ENCODE measurements around the gene SLC5A5. TPM values are rescaled to one million over a fixed set of nuclear protein-coding genes. Genes with fewer than 3 reads are reported as not detected.
"Not testable (repeated sequence)": the region's sequence is repeated elsewhere in the genome, so short reads cannot be mapped to it uniquely, and the experiment has no call there.

The SLC5A5 gene
- total RNA-seq, 2 experiments from 2014 or later, result 1.1 to 1.2 TPM

DNA sequence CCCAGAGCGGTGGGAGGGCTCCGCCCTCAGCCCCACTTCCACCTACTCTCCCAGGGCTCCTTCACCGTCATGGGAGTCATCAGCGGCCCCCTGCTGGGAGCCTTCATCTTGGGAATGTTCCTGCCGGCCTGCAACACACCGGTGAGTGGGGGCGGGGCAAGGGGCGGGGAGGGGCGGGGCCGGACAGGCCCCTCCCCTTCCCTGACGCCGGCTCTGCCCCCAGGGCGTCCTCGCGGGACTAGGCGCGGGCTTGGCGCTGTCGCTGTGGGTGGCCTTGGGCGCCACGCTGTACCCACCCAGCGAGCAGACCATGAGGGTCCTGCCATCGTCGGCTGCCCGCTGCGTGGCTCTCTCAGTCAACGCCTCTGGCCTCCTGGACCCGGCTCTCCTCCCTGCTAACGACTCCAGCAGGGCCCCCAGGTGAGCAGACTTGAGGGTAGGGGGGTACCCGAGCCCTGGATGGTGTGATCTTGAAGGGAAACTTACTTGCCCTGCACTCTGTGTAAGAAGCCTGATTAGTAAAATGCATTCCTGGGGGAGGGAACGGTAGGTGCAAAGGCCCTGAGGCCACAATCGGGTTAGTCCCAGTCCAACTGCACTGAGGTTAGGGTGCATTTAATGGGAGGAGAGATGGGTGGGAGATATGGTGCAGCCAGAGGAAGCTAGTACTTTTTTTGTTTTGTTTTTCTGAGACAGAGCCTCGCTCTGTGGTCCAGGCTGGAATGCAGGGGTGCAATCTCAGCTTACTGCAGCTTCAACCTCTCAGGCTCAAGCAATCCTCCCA, 12.1 kb downstream of the SLC5A5 start:
- DNase-seq, result no peak
- Mint-ChIP-seq H3K4me3 (no peak overlapping the region), H3K27ac (no peak overlapping the region), H3K9me3 (no peaks in the 10 kb centered on the region), H3K4me1 (ENCODE audit: low read depth) (no peaks in the 10 kb centered on the region), H3K36me3 (ENCODE audit: low read depth) (no peaks in the 10 kb centered on the region), H3K27me3 (ENCODE audit: low read depth) (no peaks in the 10 kb centered on the region)
- intact Hi-C loops (cut with micrococcal nuclease), result no loop called here
- CTCF ChIA-PET, result interaction anchor here (0.6 to 1.0 kb wide), 2 partner anchors 45 to 55 kb away, joined by 3 to 4 read pairs; no protein-coding TSS in a partner anchor

DNA sequence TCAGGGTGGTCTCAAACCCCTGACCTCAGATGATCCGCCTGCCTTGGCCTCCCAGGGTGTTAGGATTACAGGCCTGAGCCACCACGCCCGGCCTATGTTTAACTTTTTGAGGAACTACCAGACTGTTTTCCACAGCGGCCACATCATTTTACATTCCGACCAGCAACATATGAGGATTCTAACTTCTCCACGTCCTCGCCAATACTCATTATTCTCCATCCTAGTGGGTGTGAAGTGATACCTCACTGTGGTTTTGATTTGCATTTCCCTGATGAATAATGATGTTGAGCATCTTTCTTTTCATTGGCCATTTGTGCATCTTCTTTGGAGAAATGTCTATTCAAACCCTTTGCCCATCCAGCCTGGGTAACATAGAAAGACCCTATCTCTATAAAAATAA, 14.8 kb downstream of the SLC5A5 start:
- peaks cover 1% of the 10 kb centered on the region for H3K36me3 Mint-ChIP-seq (ENCODE audit: low read depth)
- H3K4me3 Mint-ChIP-seq, result no peak overlapping the region
- H3K4me1 Mint-ChIP-seq (ENCODE audit: low read depth), result no peaks in the 10 kb centered on the region
- CTCF ChIA-PET, result no interaction called here
- no peak for DNase-seq
- no peak overlapping the region for H3K27ac Mint-ChIP-seq
- intact Hi-C loops (cut with micrococcal nuclease), result no loop called here
- no peaks in the 10 kb centered on the region for H3K27me3 Mint-ChIP-seq (ENCODE audit: low read depth)
- no peaks in the 10 kb centered on the region for H3K9me3 Mint-ChIP-seq

DNA sequence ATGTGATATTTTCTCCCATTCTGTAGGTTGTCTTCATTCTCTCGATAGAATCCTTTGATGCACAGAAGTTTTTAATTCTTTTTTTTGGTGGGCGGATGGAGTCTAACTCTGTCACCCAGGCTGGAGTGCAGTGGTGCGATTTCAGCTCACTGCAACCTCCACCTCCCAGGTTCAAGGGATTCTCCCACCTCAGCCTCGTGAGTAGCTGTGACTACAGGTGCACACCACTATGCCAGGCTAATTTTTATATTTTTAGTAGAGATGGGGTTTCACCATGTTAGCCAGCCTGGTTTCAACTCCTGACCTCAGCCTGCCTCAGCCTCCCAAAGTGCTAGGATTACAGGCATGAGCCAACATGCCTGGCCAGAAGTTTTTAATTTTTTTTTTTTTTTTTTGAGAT, 15.5 kb downstream of the SLC5A5 start:
- CTCF ChIA-PET, result interaction anchor here (0.6 kb wide), 1 partner anchor 108 kb away, joined by 3 read pairs; no protein-coding TSS in a partner anchor
- H3K36me3 Mint-ChIP-seq (ENCODE audit: low read depth); H3K27me3 Mint-ChIP-seq (ENCODE audit: low read depth); H3K4me1 Mint-ChIP-seq (ENCODE audit: low read depth); H3K9me3 Mint-ChIP-seq; intact Hi-C loops (cut with micrococcal nuclease); DNase-seq; H3K27ac Mint-ChIP-seq; H3K4me3 Mint-ChIP-seq: not testable (repeated sequence)

DNA sequence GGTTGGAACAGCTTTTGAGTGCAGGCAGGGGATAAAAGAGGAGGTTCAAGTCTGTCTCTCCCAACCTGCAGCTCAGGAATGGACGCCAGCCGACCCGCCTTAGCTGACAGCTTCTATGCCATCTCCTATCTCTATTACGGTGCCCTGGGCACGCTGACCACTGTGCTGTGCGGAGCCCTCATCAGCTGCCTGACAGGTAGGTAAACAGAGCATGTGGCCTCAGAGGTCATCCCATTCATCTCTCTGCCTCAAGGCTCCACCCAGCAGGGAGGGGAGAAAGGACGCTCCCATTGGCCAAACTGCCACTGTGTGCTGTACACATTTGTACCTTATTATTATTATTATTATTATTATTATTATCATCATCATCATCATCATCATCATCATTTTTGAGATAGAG, 16.5 kb downstream of the SLC5A5 start:
- H3K27me3 Mint-ChIP-seq (ENCODE audit: low read depth), result no peaks in the 10 kb centered on the region
- H3K9me3 Mint-ChIP-seq, result no peaks in the 10 kb centered on the region
- CTCF ChIA-PET, result no interaction called here
- no peaks in the 10 kb centered on the region for H3K4me1 Mint-ChIP-seq (ENCODE audit: low read depth)
- intact Hi-C loops (cut with micrococcal nuclease), result no loop called here
- H3K36me3 Mint-ChIP-seq (ENCODE audit: low read depth), result peaks cover 1% of the 10 kb centered on the region
- H3K4me3 Mint-ChIP-seq, result no peak overlapping the region
- H3K27ac Mint-ChIP-seq, result no peak overlapping the region
- DNase-seq, result no peak

DNA sequence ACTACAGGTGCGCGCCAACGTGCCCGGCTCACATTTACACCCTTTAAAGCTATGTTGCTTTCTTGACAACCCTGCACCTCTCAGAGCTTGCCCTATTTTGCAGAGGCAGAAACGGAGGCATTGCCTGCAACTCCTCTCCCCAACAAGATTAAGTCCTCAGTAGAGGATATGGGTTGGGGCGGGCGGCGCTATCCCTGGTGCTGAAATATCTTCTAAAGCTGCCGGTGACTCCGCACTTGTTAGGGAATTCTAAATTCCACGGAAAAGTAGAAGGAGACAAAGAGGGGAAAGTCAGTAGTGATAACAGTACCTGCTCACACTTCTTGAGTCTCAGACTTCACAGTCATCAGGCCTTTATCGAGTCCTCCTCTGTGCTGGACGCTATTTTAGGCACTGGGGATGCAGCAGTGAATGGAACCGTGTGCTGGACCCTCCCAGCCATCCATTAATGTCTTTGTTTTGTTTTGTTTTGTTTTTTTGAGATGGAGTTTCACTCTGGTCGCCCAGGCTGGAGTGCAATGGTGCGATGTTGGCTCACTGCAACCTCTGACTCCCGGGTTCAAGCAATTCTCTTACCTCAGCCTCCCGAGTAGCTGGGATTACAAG, 18.0 kb downstream of the SLC5A5 start:
- CTCF ChIA-PET, result no interaction called here
- Mint-ChIP-seq H3K27ac (no peak overlapping the region), H3K4me3 (no peak overlapping the region), H3K9me3 (no peaks in the 10 kb centered on the region), H3K36me3 (ENCODE audit: low read depth) (peaks cover 1% of the 10 kb centered on the region), H3K4me1 (ENCODE audit: low read depth) (no peaks in the 10 kb centered on the region), H3K27me3 (ENCODE audit: low read depth) (no peaks in the 10 kb centered on the region)
- DNase-seq, result peak; percentile 35
- intact Hi-C loops (cut with micrococcal nuclease), result no loop called here

DNA sequence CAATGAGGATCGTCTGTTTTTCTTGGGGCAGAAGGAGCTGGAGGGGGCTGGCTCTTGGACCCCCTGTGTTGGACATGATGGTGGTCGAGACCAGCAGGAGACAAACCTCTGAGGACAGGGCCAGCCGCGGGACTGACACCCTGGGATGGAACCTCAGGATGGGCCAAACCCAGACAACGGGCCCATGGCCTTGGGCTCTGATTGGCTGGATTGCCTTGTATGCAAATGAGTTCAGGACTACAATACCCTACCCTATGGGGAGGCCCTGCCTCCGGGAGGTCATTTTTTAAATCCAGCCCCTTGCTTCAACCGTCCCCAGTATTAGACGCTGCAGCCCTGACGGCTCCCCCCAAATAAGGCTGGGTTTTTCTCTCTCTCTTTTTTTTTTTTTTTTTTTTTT, 22.0 kb downstream of the SLC5A5 start:
- CTCF ChIA-PET, result no interaction called here
- no peak overlapping the region for H3K27ac Mint-ChIP-seq
- no peak for DNase-seq
- H3K27me3 Mint-ChIP-seq (ENCODE audit: low read depth), result no peaks in the 10 kb centered on the region
- no peak overlapping the region for H3K4me3 Mint-ChIP-seq
- no peaks in the 10 kb centered on the region for H3K9me3 Mint-ChIP-seq
- intact Hi-C loops (cut with micrococcal nuclease), result no loop called here
- no peaks in the 10 kb centered on the region for H3K4me1 Mint-ChIP-seq (ENCODE audit: low read depth)
- peaks cover 1% of the 10 kb centered on the region for H3K36me3 Mint-ChIP-seq (ENCODE audit: low read depth)

DNA sequence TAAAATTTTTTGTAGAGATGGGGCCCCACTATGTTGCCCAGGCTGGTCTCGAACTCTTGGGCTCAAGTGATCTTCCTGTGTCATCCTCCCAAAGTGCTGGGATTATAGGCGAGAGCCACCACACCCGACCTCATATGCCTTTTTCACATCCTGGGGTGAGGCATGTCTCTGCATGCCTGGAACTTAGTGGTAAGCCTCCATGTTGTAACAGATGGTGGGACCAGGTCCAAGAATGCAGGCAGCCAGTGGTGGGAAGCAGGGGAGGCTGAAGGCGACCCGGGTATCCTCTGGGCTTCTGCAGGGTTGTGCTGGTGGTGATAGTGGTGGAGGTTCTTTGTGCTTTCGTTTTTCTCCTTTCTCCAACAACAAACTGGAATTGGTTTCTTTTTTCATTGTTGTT, 31.0 kb downstream of the SLC5A5 start:
- CTCF ChIA-PET, result no interaction called here

DNA sequence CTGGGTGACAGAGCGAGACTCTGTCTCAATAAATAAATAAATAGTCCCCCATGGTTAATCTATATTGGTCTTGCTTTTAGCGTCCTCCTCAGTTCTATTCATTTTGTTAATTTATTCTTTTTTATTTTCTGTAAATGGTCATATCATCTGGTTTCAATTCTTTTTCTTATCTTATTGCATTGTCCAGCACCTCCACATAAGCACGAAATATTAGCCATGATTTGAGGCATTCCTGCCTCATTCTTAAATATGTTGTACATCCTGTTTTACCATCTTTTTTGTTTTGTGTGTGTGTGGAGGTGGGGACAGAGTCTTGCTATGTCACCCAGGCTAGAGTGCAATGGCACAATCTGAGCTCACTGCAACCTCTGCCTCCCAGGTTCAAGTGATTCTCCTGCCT, 36.5 kb downstream of the SLC5A5 start:
- Mint-ChIP-seq H3K4me3 (no peak overlapping the region), H3K27me3 (ENCODE audit: low read depth) (peaks cover 2% of the 10 kb centered on the region), H3K9me3 (peaks cover 1% of the 10 kb centered on the region), H3K36me3 (ENCODE audit: low read depth) (no peaks in the 10 kb centered on the region), H3K27ac (no peak overlapping the region), H3K4me1 (ENCODE audit: low read depth) (no peaks in the 10 kb centered on the region)
- CTCF ChIA-PET, result no interaction called here
- intact Hi-C loops (cut with micrococcal nuclease), result no loop called here
- DNase-seq, result no peak

More for the DNA sequence above, 31.0 kb downstream of the SLC5A5 start:
- H3K27me3 Mint-ChIP-seq (ENCODE audit: low read depth), result peaks cover 2% of the 10 kb centered on the region
- H3K4me1 Mint-ChIP-seq (ENCODE audit: low read depth), result no peaks in the 10 kb centered on the region
- no peaks in the 10 kb centered on the region for H3K36me3 Mint-ChIP-seq (ENCODE audit: low read depth)
- no peaks in the 10 kb centered on the region for H3K9me3 Mint-ChIP-seq
- intact Hi-C loops (cut with micrococcal nuclease), result no loop called here
- no peak overlapping the region for H3K4me3 Mint-ChIP-seq
- H3K27ac Mint-ChIP-seq, result no peak overlapping the region
- DNase-seq, result no peak

DNA sequence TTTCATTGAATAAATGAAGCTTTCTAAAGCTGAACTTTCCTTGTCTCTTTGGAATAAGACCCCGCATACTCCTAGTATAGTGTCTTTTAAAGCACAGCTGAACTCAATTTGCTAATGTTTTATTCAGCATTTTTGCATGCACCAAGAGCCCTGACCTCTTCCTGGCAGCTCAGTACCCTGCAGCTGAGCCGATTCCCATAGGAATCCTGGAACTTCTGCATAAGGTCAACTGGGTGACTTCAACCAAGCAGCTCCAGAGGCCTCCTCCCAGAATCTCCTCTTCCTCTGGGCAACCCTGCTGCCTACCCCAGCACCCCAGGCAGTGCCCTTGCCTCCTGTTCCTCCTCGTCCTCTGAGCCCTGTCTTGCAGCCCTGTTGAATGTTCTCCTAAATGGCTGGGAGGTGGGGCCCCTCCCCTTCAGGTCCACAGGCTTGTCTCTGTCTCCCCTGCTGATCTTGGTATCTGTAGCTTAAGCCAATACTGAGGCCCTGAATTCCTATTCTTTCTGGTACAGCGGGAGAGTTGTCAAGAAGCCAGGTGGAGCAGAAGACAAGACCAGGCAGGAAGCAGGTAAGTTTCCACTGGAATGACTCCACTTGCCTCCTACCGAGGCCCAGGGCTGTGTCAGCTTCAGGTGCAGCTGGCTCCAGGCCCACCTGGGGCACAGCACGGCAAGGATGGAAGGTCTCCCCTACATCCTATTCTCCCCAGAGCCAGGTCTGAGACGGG, 37.4 kb downstream of the SLC5A5 start:
- H3K27ac Mint-ChIP-seq, result no peak overlapping the region
- intact Hi-C loops (cut with micrococcal nuclease), result no loop called here
- H3K36me3 Mint-ChIP-seq (ENCODE audit: low read depth), result no peaks in the 10 kb centered on the region
- peaks cover 8% of the 10 kb centered on the region for H3K9me3 Mint-ChIP-seq
- no peaks in the 10 kb centered on the region for H3K27me3 Mint-ChIP-seq (ENCODE audit: low read depth)
- no peak for DNase-seq
- no peak overlapping the region for H3K4me3 Mint-ChIP-seq
- H3K4me1 Mint-ChIP-seq (ENCODE audit: low read depth), result no peaks in the 10 kb centered on the region
- CTCF ChIA-PET, result interaction anchor here (0.6 to 0.8 kb wide), 3 partner anchors 10 to 304 kb away, joined by 3 to 9 read pairs (median 3); no protein-coding TSS in a partner anchor

DNA sequence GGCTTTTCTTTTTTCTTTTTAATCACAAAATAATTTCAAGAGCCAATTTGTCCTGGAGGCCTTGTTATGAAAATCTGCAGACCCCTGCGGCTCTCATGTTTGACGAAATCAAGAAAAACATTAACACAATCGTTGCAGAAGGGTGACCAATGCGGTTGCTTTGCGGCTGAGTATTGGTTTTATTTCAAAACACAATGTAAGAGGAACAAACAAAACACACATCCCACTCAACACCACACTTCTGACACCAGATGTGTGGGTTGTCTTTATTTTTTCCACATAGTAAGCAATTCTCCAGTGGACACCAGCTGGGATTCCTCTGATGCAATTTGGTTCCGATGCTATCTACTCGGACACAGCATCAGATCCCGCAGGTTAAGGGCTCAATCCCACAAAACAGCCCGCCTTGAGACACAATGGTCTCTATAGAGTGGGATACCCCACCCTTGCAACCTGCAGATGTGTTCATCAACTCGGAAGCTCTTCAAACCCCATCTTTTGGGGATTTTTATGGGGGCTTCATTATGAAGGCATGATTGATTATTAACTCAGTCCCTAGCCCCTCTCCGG, 39.1 kb downstream of the SLC5A5 start:
- Mint-ChIP-seq H3K9me3 (peaks cover 8% of the 10 kb centered on the region), H3K4me1 (ENCODE audit: low read depth) (no peaks in the 10 kb centered on the region), H3K36me3 (ENCODE audit: low read depth) (no peaks in the 10 kb centered on the region), H3K4me3 (no peak overlapping the region), H3K27me3 (ENCODE audit: low read depth) (no peaks in the 10 kb centered on the region), H3K27ac (no peak overlapping the region)
- CTCF ChIA-PET, result interaction anchor here (0.6 kb wide), 1 partner anchor 51 kb away, joined by 4 read pairs; no protein-coding TSS in a partner anchor
- intact Hi-C loops (cut with micrococcal nuclease), result no loop called here
- DNase-seq, result no peak

DNA sequence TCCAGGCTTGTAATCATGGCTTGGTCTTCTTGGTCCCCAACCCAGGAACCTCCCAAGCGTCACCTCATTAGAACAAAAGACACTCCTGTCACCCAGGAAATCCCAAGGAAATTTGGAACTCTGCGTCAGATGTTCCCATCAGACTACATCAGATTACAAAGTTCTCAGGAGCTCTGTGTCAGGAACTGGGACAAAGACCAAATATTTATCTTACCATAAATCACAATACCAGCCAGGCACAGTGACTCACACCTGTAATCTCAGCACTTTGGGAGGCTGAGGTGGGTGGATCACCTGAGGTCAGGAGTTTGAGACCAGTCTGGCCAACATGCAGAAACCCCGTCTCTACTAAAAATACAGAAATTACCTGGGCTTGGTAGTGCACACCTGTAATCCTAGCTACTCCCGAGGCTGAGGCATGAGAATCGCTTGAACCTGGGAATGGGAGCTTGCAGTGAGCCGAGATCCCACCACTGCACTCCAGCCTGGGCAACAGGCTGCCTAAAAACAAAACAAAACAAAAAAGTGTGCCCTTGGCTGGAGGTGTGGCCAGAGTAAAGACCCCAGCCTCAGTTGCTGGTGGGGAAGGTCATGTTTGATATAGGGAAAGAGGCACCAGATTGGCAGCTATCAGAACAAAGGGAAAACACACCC, 44.3 kb downstream of the SLC5A5 start:
- no peaks in the 10 kb centered on the region for H3K27me3 Mint-ChIP-seq (ENCODE audit: low read depth)
- H3K27ac Mint-ChIP-seq, result no peak overlapping the region
- peaks cover 6% of the 10 kb centered on the region for H3K9me3 Mint-ChIP-seq
- intact Hi-C loops (cut with micrococcal nuclease), result no loop called here
- H3K4me3 Mint-ChIP-seq, result no peak overlapping the region
- no peaks in the 10 kb centered on the region for H3K4me1 Mint-ChIP-seq (ENCODE audit: low read depth)
- no peaks in the 10 kb centered on the region for H3K36me3 Mint-ChIP-seq (ENCODE audit: low read depth)
- no peak for DNase-seq
- CTCF ChIA-PET, result interaction anchor here (0.5 kb wide), 1 partner anchor 58 kb away, joined by 3 read pairs; no protein-coding TSS in a partner anchor

DNA sequence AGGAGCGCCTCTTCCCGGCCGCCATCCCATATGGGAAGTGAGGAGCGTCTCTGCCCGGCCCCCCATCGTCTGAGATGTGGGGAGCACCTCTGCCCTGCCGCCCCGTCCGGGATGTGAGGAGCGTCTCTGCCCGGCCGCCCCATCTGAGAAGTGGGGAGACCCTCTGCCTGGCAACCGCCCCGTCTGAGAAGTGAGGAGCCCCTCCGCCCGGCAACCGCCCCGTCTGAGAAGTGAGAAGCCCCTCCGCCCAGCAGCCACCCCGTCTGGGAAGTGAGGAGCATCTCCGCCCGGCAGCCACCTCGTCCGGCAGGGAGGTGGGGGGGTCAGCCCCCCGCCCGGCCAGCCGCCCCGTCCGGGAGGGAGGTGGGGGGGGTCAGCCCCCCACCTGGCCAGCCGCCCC, 46.4 kb downstream of the SLC5A5 start:
- H3K36me3 Mint-ChIP-seq (ENCODE audit: low read depth); H3K4me1 Mint-ChIP-seq (ENCODE audit: low read depth); H3K27ac Mint-ChIP-seq; DNase-seq; intact Hi-C loops (cut with micrococcal nuclease); CTCF ChIA-PET; H3K9me3 Mint-ChIP-seq; H3K4me3 Mint-ChIP-seq; H3K27me3 Mint-ChIP-seq (ENCODE audit: low read depth): not testable (repeated sequence)

Measured in activated naive CD4-positive, alpha-beta T cell treated with anti-CD3 and anti-CD28 coated beads for 36 hours (primary cell).